ENCODE measurements around the gene SDR9C7. TPM values are rescaled to one million over a fixed set of nuclear protein-coding genes. Genes with fewer than 3 reads are reported as not detected.

The SDR9C7 gene
- total RNA-seq, 4 donors from 2014 or later, result not detected

- no peak overlapping the region for H3K27ac ChIP-seq
- peaks cover 0 to 38% (median 0%) of the 10 kb centered on the region in 3 donors for H3K36me3 ChIP-seq
- H3K4me3 ChIP-seq, result no peak overlapping the region
- H3K4me1 ChIP-seq, result no peaks in the 10 kb centered on the region
- no peaks in the 10 kb centered on the region for H3K27me3 ChIP-seq
- TF ChIP-seq EP300 (IDR thresholded peaks at IDR 0.05), result no peak
- no peak for DNase-seq (ENCODE audit: low spot score in 2 of 2)
- WGBS, 2 donors, result 90 to 94% methylated on average over 6 of the region's 6 CpGs
- H3K9me3 ChIP-seq, result peaks cover 0 to 17% (median 0%) of the 10 kb centered on the region in 4 donors
Observed at GRCh38 chr12:56954057-56954957, 20.1 kb upstream of the SDR9C7 start.

- no peak overlapping the region for H3K4me3 ChIP-seq
- WGBS, 2 donors, result 5 to 39% methylated on average over 1 of the region's 1 CpG
- DNase-seq (ENCODE audit: low spot score in 2 of 2), result no peak
Observed at GRCh38 chr12:56953314-56953713, 19.1 kb upstream of the SDR9C7 start.

DNA sequence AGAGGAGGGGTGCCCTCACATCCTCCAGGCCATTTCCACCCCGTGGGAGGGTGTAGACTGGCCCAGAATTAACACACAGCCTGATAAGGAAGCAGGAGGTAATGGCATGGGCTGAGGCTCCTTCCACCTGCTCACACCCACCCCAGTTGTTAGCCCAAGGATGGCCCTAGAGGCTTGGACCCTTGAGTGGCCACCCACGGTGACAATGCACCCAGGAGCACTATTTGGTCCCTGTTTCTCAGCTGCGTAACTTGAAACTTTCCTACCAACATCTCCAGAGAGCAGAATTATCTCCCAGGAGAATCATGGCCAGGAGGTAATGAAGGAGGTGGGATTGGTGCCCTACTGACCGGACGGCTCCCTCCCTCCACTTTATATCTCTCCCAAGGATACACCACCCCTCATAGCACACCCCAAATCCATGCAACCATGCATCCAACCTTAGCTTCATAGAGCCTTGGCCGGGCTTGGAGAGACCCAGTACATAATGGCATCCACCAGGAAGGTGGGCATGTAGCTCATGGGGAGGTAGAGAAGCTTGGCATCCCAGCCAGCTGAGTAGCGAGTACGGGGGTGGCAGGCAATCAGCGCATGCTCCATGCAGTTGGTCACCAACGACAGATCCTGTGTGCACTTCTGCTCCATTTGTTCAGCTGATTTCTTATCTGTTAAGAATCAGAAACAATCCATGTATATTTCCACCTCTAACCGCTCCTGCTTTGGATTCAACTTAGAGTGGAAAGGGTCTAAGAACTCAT is 17.6 kb upstream of the SDR9C7 start:
- WGBS, 2 donors, result 88 to 90% methylated on average over 11 of the region's 11 CpGs
- no peak for DNase-seq (ENCODE audit: low spot score in 2 of 2)
- no peaks in the 10 kb centered on the region for H3K4me1 ChIP-seq
- H3K27me3 ChIP-seq, result no peaks in the 10 kb centered on the region
- H3K9me3 ChIP-seq, result peaks cover 0 to 11% (median 0%) of the 10 kb centered on the region in 4 donors
- no peak overlapping the region for H3K4me3 ChIP-seq
- no peak overlapping the region for H3K27ac ChIP-seq
- TF ChIP-seq, protein P1, sequence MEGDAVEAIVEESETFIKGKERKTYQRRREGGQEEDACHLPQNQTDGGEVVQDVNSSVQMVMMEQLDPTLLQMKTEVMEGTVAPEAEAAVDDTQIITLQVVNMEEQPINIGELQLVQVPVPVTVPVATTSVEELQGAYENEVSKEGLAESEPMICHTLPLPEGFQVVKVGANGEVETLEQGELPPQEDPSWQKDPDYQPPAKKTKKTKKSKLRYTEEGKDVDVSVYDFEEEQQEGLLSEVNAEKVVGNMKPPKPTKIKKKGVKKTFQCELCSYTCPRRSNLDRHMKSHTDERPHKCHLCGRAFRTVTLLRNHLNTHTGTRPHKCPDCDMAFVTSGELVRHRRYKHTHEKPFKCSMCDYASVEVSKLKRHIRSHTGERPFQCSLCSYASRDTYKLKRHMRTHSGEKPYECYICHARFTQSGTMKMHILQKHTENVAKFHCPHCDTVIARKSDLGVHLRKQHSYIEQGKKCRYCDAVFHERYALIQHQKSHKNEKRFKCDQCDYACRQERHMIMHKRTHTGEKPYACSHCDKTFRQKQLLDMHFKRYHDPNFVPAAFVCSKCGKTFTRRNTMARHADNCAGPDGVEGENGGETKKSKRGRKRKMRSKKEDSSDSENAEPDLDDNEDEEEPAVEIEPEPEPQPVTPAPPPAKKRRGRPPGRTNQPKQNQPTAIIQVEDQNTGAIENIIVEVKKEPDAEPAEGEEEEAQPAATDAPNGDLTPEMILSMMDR (IDR thresholded peaks at IDR 0.05), result no peak
- no peak for TF ChIP-seq POLR2A (IDR thresholded peaks at IDR 0.05)
- peaks cover 0 to 38% (median 0%) of the 10 kb centered on the region in 3 donors for H3K36me3 ChIP-seq

More at GRCh38 chr12:56953314-56953713, 19.1 kb upstream of the SDR9C7 start:
- Histone ChIP-seq H3K9me3 (peaks cover 0 to 7% (median 0%) of the 10 kb centered on the region in 4 donors), H3K36me3 (peaks cover 0 to 41% (median 0%) of the 10 kb centered on the region in 3 donors), H3K27me3 (no peaks in the 10 kb centered on the region), H3K4me1 (no peaks in the 10 kb centered on the region), H3K27ac (no peak overlapping the region)
- no peak for TF ChIP-seq EP300 (IDR thresholded peaks at IDR 0.05)
- TF ChIP-seq, protein P1 (IDR thresholded peaks at IDR 0.05), result no peak
- TF ChIP-seq POLR2A (IDR thresholded peaks at IDR 0.05), result no peak

GRCh38 chr12:56948881-56949280 is 14.7 kb upstream of the SDR9C7 start:
- no peak overlapping the region for H3K27ac ChIP-seq
- H3K27me3 ChIP-seq, result no peaks in the 10 kb centered on the region
- 95 to 100% methylated on average over 2 of the region's 2 CpGs for WGBS, 2 donors
- TF ChIP-seq EP300 (IDR thresholded peaks at IDR 0.05) (no peak), POLR2A (IDR thresholded peaks at IDR 0.05) (no peak)
- TF ChIP-seq, protein P1 (IDR thresholded peaks at IDR 0.05), result no peak
- H3K9me3 ChIP-seq, result peaks cover 0 to 15% (median 0%) of the 10 kb centered on the region in 4 donors
- DNase-seq (ENCODE audit: low spot score in 2 of 2), result no peak
- peaks cover 0 to 38% (median 0%) of the 10 kb centered on the region in 3 donors for H3K36me3 ChIP-seq
- no peaks in the 10 kb centered on the region for H3K4me1 ChIP-seq
- no peak overlapping the region for H3K4me3 ChIP-seq

DNA sequence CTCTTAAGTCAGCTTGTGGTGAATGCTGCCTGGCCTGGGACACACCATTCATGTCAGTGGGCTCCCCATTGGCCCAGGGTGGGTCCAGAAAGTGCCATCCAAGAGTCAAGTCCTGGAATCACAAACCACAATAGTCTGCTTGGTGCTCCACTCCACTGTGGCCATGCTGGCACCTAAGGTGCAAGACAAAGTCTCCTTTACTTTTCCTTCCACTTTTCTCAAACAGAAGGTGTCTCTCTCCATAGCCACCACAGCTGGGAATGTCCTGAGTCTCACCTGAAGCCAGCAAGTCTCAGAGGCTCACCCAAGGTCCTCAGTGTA is 14.2 kb upstream of the SDR9C7 start:
- peaks cover 0 to 16% (median 0%) of the 10 kb centered on the region in 4 donors for H3K9me3 ChIP-seq
- no peak overlapping the region for H3K27ac ChIP-seq
- no peaks in the 10 kb centered on the region for H3K4me1 ChIP-seq
- no peak for TF ChIP-seq EP300 (IDR thresholded peaks at IDR 0.05)
- TF ChIP-seq, protein P1 (IDR thresholded peaks at IDR 0.05), result no peak
- TF ChIP-seq POLR2A (IDR thresholded peaks at IDR 0.05), result no peak
- H3K36me3 ChIP-seq, result peaks cover 0 to 38% (median 0%) of the 10 kb centered on the region in 3 donors
- DNase-seq (ENCODE audit: low spot score in 2 of 2), result no peak
- no peaks in the 10 kb centered on the region for H3K27me3 ChIP-seq
- H3K4me3 ChIP-seq, result no peak overlapping the region
